ENCODE results near the gene TRPV4.

The TRPV4 gene

GRCh38 chr12:109762071-109762672 is 71.0 kb downstream of the TRPV4 start:
- in situ Hi-C loops (cut with MboI; ENCODE audit: low sequenced_read_pairs, unreplicated experiment) = no loop called here
- no peak for DNase-seq (ENCODE audit: low spot score)
- TF ChIP-seq, protein P1, sequence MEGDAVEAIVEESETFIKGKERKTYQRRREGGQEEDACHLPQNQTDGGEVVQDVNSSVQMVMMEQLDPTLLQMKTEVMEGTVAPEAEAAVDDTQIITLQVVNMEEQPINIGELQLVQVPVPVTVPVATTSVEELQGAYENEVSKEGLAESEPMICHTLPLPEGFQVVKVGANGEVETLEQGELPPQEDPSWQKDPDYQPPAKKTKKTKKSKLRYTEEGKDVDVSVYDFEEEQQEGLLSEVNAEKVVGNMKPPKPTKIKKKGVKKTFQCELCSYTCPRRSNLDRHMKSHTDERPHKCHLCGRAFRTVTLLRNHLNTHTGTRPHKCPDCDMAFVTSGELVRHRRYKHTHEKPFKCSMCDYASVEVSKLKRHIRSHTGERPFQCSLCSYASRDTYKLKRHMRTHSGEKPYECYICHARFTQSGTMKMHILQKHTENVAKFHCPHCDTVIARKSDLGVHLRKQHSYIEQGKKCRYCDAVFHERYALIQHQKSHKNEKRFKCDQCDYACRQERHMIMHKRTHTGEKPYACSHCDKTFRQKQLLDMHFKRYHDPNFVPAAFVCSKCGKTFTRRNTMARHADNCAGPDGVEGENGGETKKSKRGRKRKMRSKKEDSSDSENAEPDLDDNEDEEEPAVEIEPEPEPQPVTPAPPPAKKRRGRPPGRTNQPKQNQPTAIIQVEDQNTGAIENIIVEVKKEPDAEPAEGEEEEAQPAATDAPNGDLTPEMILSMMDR (IDR thresholded peaks at IDR 0.05; ENCODE audit: borderline replicate concordance, control extremely low read depth, extremely low read depth, insufficient read depth, missing control alignments) = no peak

DNA sequence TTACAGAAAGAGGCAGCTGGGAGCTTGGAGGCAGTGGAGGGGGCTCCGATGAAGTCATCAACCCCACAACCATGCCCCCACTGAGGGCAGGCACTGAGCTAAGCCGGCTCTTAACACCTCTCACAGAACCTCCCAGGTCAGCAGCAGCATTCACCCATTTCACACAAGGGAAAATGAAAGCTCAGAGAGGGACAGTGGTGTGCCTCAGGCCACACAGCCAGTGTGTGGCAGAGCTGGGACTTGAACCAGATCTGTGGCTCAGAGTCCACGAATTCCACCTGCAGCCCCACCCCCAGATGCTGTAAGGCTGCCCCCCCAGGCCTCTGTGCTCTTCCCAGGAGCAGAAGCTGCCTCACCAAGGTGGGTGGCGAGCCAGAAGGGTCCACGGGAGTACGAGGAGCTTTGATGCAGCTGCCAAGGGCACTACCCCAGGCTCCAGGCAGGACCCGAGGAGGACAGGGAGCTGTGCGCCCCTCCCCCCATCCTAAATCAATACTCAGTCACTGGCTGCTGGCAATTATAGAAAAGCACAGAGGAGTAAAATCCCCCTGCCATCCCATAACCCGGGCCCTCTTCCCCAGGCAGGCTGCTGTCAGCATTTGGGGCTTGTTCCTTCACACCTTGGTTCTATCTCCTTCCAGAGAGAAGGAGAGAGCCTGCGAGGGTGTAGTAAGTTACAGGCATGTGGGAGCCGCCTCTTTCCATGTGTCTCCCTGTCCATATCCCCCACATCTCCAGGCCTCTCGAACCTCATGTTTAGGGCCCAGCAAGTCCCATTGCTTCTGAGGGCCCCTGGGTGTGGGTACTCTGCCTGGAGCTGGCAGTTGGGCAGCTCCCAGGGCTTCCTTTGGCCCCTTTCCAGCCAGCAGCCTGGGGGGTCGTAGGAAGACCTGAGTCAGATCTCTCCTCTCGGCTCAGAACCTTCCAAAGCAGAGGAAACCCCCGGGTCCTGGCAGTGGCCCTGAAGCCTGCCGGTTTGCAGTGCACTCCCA is 72.0 kb downstream of the TRPV4 start:
- TF ChIP-seq, protein P1 (IDR thresholded peaks at IDR 0.05; ENCODE audit: borderline replicate concordance, control extremely low read depth, extremely low read depth, insufficient read depth, missing control alignments) = no peak
- DNase-seq (ENCODE audit: low spot score) = no peak
- in situ Hi-C loops (cut with MboI; ENCODE audit: low sequenced_read_pairs, unreplicated experiment) = no loop called here

- TF ChIP-seq, protein P1 (IDR thresholded peaks at IDR 0.05; ENCODE audit: borderline replicate concordance, control extremely low read depth, extremely low read depth, insufficient read depth, missing control alignments) = no peak
- DNase-seq (ENCODE audit: low spot score) = no peak
- in situ Hi-C loops (cut with MboI; ENCODE audit: low sequenced_read_pairs, unreplicated experiment) = no loop called here
Observed at GRCh38 chr12:109760031-109760929, 72.9 kb downstream of the TRPV4 start.

- TF ChIP-seq, protein P1 (IDR thresholded peaks at IDR 0.05; ENCODE audit: borderline replicate concordance, control extremely low read depth, extremely low read depth, insufficient read depth, missing control alignments) = no peak
- in situ Hi-C loops (cut with MboI; ENCODE audit: low sequenced_read_pairs, unreplicated experiment) = no loop called here
Observed at GRCh38 chr12:109759595-109759994, 73.6 kb downstream of the TRPV4 start.

DNA sequence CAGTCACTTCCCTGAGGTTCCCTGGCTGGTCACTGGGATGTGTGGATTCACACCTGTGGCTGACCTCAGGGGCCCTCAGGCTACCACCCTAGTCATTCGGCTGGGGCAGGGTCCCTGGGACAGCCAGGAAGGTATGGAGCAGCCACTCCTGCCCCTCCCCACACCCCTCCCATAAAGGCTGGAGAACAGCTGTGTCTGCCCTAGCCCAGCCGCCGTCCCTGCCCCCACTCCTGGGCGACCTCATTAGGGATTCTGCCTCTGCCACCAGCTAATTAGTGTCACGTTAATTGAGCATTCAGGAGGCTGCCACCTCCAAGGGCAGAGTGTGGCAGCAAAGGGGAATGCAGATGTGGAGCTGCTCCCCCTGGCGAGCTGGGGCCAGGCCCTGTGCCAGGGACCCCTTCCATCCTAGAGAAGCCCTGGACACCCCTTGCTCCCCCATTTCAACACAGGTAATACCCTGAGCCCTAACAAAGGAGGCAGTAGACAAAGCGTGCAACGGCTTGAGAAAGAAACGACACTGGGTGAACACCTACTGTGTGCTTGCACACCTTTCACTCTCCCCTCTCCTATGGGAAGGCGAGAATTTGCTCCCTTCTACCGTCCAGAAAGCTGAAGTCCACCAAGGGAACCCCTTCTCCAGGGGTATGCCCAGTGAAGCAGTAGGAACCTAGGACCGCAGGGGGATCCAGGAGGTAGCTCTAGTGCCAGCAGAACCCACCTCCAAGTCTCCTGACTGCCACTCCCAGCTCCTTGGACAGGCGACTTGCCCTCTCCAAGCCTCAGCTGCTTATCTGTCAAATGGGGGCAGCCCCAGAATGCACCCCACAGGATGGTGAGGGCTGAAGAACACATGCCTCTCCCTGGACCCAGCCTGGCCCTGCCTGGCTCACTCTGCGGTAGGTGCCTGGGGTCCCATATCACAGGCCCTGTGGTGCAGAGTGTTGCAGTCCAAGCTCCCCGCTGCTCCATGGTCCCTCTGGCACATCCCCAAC is 74.5 kb downstream of the TRPV4 start:
- in situ Hi-C loops (cut with MboI; ENCODE audit: low sequenced_read_pairs, unreplicated experiment) = no loop called here
- TF ChIP-seq, protein P1 (IDR thresholded peaks at IDR 0.05; ENCODE audit: borderline replicate concordance, control extremely low read depth, extremely low read depth, insufficient read depth, missing control alignments) = no peak
- no peak for DNase-seq (ENCODE audit: low spot score)

More at GRCh38 chr12:109759595-109759994, 73.6 kb downstream of the TRPV4 start:
- DNase-seq (ENCODE audit: low spot score) = no peak

Data from GM13976 (cell line).